Measurements from ENCODE around the gene GADL1.

DNA sequence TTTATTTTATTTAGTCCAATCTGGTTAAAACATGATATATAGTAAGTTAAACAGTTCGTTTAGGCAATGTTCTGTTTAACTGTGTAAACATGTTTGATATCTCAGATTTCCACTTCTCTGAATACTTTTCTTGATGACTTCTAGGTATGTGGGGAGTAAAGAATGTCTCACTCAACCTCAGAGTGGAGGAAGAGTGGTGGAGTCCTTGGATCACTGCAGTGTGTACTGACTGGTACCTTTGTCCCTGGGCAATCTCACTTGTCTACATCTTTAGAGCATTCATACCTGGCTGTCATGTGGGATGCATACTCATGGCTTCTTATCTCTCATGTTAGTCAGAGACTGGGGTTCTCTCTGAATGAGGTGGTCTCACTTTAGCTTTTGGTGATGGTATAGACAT, 15.6 kb downstream of the GADL1 start:
- TF ChIP-seq, protein P1, sequence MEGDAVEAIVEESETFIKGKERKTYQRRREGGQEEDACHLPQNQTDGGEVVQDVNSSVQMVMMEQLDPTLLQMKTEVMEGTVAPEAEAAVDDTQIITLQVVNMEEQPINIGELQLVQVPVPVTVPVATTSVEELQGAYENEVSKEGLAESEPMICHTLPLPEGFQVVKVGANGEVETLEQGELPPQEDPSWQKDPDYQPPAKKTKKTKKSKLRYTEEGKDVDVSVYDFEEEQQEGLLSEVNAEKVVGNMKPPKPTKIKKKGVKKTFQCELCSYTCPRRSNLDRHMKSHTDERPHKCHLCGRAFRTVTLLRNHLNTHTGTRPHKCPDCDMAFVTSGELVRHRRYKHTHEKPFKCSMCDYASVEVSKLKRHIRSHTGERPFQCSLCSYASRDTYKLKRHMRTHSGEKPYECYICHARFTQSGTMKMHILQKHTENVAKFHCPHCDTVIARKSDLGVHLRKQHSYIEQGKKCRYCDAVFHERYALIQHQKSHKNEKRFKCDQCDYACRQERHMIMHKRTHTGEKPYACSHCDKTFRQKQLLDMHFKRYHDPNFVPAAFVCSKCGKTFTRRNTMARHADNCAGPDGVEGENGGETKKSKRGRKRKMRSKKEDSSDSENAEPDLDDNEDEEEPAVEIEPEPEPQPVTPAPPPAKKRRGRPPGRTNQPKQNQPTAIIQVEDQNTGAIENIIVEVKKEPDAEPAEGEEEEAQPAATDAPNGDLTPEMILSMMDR (IDR thresholded peaks at IDR 0.05; ENCODE audit: insufficient read depth, low read length), result no peak
- TF ChIP-seq POLR2AphosphoS5 (IDR thresholded peaks at IDR 0.05; ENCODE audit: low read depth) (no peak), GABPA (IDR thresholded peaks at IDR 0.05; ENCODE audit: low read depth) (no peak)

Measured in HL-60 (cell line).